NCI-H524 (cell line): ENCODE data around the gene TFEB.
"Not testable (repeated sequence)": the region's sequence is repeated elsewhere in the genome, so short reads cannot be mapped to it uniquely, and the experiment has no call there.

ENCODE experiments used
- DNase-seq, 2 experiments: peaks; one replicate each; lab custom pipeline; 2025; lab: John Stamatoyannopoulos, UW

Gene TFEB

DNA sequence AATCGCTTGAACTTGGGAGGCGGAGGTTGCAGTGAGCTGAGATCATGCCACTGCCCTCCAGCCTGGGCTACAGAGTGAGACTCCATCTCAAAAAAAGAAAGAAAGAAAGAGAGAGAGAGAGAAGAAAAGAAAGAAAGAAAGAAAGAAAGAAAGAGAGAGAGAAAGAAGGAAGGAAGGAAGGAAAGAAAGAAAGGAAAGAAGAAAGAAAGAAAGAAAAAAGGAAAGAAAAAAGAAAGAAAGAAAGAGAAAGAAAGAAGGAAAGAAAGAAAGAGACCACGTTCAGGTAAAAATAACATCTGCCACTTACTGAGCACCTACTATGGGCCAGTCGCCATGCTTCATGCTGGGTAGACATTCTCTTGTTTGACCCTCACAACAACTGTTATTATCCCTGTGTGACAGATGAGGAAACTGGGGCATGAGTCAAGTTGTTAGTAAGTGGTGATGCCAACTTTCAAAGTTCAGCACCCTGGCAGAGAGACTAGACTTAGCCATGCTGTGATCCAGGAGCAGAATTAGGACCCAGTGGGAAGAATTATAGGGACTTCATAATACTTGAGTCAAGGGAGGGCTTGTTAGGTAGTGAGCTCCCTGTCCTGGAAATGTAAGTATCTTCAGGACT lies 30.7 kb upstream of the TFEB start:
- not testable (repeated sequence) for DNase-seq

DNA sequence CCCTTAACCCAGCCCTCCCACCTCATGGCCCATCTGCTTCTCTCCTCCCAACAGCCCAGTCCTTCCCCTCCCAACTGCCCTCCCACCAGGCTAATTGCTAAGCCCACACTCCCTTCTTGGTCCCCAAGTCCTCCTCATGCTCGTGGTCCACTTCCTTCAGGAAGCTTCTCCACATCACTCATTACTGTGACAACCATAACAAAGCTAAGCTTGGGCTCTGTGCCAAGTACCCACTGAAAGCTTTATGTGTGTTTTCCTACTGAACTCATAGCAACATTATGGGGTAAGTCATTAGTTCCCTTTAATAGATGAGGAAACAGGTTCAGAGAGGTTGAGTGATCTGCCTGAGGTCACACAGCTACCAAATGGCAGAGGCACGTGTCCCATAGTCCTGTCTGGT lies 28.1 kb upstream of the TFEB start:
- no peak for DNase-seq

DNA sequence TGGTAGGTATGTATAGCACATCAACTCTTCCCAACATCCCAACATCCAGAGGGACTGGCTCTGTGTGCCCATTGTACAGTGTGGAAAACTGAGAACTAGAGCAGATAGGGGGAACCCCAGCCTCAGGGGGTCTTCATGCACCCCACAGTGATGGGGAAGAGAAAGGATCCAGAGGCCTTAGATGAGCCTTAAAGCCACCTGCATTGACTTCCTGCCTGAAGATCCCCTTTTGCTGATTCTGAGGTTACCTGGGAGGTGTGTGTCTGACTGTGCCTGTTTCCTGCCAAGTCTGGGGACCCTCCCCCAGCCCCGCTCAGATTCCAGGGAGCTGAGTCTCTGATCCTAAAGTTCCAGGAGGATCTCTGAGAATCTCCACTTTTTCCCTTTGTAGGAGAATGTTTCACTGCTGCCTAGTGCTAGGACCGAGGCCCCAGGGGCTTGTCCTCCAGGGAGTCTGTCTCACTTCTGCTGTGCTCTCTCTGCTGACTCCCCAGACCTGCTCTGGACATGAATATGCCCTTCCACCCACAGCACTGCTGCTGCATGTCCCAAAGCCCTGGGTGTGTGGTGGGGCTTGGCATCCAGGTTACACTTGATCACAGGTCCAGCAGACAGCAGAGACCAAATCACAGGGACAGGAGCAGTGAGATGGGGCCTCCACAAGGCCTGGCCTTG lies 24.6 kb upstream of the TFEB start:
- no peak for DNase-seq

DNA sequence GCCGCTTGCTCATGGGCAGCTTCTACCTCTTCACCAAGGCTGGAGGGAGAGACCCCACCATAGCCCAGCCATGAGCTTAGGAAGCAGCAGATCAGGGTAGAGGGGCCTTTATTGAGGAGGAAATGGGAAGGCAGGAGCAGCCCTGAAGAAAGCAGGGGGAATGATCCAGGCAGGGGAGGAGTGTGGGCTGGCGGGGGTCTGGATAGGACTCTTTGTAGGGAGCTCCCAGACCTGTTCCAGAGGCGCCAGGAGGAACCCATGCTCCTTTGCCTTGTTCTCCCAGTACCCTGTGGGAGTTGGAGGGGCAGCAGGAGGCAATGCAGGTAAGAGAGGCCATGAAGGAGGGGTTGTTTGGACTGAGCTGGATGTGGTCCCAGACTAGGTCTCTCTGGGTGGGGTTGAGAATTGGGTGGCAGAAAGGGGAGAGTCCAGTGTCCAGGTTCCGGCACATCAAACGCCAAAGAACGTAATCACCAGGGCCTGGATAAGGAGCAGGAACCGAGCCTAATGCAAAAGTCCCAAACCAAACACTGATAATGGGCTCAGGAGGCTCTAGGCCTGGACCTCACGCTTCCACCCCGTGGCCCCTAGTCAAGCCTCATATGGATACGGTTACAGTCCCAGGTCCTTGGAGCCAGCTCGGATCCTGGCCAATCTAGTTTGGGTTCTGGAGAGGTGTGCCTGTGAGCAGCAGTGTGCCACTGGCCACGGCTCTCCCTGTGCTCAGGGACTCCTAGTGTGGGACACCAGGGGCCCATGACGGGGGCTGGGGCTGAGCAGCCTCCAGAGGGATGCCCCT lies 23.9 kb upstream of the TFEB start:
- DNase-seq, result no peak

DNA sequence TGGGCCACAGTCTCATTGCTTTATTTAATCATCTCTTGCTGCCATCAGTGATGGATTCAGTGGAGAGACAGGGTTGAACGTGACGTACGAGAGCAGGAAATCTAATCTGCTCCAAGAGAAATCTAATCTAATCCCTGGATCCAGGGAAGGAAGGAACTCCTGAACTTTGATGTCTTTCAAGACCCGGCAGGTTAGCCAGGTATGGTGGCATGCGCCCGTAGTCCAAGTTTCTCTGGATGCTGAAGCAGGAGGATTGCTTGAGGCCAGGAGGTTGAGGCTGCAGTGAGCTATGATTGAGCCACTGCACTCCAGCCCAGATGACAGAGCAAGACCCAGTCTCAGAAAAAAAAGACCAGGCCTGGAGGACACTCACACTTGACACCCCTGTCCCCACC lies 23.2 kb upstream of the TFEB start:
- no peak for DNase-seq

DNA sequence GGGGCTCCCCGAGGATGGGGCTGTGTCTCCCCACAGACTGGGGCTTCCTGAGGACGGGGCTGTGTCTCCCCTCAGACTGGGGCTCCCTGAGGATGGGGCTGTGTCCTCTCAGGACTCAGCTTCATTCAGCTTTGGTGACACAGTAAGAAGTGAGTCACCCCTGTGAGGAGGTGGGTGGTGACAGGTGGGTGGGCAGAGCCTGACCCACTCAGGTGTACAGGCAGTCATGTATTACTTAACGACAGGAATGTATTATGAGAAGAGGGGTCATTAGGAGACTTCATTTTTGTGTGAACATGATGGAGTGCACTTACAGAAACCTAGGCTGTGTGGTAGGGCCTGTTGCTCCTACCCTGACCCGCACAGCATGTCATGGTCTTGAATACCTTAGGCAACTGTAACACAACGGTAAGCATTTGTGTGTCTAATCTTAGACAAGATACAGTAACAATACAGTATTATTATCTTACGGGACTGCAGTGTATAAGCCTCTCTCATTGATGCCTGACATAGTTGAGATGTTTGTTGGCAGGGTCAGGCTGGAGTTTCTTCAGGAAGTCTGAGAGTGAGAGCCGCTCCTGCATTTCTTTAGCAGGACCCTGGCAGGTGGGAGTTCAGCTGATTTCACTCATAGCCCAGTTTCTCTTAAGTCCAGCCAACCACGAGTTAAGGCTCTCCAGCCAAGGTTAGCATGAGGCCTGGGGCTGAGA lies 22.7 kb upstream of the TFEB start:
- no peak for DNase-seq

DNA sequence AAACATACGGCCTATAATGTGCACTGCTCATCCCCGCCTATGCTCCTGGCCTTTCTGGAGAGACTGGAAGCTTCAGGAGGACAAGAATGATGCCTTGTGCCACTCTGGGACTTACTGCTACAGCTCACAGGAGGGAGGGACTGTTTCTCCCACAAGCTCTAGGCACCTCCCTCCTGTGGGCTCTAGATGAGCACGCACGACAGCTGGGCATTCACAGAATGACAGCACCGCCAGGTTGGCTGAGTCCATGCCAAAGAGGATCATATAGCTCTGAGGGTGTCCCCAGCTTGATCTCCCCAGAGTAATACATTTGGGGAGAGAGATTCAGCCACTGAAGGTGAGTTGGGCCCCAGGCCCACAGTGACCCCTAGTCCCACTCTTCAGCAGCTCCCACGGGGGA lies 21.9 kb upstream of the TFEB start:
- DNase-seq, result peak; percentile 17 to 69

DNA sequence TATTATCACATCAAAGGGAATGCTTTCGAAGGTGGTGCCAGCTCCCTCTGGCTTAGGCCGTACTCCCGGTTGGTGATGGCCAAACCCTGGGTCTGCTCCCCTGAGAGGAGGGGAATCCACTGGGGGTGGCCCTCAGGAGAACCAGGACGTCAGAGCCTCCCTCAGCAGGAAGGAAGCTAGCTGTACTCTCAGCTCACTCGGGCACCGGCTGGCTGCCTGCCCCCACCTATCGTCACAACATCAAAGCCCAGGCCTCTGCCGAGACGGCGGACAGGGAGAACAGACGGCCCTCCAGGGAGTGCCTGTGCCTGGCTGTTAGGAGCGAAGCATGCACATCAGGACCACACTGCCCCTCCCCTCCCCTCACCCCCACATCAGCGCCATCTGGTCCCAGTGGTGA lies 20.9 kb upstream of the TFEB start:
- DNase-seq, result no peak

DNA sequence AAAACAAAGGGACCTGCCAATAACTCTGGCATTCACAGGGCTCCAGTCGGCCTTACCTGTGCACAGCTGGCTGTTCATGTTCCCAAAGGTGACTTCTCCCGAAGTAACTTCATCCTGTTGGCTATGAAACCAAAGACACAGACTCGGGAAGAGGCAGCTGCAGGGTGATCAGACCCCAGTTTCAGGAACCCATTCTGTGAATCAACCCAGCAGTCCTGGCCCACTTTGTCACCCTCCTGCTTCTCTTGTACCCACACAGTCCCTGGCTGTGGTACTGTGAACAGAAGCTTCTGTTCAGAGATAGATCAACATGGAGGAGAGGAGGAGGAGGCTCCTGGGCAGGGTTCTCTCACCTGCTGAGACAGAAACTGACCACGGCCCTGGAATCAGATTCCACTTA lies 20.5 kb upstream of the TFEB start:
- DNase-seq, result no peak

DNA sequence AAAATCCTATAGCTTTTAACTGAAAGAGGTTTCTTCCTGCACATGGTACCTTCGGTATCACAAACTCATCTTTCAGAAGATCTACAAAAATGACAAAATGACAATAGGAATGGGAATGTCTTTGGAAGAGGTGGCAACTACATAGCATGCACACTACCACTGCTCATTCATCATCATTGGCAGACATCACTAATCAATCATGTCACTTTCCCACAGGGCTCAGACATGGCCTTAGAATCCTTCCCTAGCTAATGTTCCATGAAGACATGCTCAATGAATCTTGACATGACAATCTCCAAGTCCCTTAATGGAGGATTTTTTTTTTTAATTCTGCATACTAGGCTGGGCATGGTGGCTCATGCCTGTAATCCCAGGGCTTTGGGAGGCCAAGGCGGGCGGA lies 15.0 kb upstream of the TFEB start:
- DNase-seq, result no peak

DNA sequence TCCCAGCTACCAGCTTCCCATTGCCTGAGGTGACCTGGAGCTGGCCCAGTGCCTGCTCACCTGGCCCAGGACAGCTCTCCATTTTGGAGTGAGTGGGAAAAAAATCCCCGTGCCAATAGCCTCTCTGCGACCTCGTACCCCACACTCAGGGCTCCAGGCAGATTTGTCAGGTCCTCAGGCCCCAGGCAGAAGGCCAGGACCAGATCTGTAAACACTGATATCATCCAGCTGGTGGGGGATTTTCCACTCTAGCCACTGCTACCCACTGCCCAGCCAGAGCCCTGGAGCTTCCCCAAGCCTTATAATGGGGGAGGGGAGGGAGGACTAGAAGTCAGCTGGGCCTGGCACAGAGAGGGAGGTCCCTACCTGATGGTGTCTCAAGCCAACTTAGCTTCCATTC lies 13.1 kb upstream of the TFEB start:
- no peak for DNase-seq

DNA sequence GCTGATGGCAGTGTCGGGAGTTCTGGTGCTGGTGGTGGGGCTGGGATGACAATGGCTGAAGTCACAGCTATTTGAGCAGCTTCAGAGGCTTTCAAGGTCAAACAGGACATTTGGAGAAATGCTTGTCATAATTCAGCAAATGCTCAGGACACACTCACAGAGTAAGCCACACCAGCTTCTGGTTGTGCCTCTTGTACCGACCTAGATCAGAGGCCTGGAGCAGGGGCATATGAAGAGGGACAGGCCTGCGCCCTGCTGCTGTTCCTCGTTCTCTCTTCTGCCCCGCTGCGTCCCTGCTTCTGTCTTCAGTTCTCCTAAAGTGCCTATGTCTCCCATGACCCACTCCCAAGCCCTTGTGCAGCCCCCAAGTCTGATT lies 12.7 kb upstream of the TFEB start:
- DNase-seq, result no peak

DNA sequence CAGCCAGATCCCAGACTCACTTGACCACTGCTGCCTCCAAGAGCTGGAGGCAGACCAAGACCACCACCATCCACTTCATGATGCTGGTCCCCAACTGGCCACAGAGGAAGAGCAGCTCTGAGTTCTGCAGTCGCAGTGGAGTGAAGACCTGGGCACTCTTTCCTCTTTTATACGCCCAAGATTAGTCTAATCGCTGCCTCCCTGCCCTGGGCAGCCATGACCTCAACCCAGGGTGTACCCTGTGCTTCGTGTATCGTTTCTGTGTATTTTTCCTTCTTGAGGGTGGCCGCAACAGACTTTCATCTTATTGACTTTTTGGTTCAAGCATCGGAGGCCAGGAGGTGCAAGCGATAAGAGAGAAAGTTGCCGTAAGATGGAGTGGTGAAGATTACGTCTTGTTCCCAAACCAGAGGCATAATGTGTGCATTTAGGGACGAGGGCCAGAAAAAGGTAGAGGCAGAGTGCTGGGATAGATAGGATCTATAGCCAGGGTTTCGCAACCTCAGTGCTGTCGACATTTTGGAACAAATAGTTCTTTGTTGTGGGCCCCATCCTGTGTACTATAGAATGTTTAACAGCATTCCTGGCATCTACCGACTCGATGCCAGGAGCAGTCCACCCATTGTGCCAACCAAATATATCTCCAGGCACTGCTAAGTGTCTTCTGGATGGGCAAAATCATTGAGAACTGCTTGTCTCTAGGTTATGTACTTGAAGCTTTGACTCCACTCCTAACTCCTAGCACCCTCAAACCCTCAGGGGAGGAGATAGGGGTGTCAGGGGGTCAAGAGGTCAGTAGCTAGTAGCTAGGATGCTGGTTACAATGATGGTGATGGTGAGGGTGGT lies 12.1 kb upstream of the TFEB start, which contains the start of gene PGC:
Gene PGC (minus strand): TSS at position 142 of the 846 bp plus-strand sequence. CDS start 63 bp downstream, at position 79.
- no peak for DNase-seq

DNA sequence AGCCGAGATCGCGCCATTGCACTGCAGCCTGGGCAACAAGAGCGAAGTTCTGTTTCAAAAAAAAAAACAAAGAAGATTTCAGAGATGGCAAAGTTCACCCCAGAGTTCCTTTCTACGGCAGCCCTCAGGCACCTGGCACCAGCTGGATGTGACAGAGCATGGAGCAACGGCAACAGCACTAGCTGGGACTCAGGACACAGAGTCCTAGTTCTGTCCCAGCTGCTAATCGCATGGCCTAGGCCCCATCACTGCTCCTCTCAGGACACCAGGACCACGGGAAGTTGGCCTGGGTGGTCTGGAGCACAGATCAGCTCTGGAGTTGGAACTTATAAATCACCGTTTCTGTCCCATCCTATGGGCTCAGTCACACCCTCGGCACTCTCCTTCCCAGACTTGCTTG lies 10.7 kb upstream of the TFEB start:
- no peak for DNase-seq

DNA sequence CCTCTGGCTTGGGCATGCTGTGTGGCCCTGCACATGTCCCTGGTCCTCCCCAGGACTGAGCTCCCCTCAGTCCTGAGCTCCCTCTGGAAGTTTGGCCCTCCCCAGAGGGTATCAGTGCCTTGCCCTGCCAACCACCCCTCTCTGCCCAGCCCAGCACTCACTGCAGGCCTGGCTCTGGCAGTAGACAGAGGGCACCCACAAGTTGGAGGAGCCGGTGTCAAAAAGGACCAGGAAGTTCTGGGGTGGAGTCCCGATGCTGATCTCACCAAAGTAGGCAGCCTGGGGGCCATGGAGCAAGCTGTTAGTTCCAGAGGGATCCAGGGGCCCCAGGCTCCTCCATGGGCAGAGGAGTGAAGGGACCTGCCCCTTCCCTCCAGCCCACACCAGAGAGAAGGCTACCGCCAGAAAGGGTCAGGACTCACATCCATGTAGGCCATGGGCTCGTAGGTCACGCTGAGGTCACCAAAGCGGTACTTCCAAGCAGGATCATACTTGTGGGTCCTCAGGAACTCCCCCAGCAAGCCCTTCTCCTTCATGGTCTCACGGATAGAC lies 8.9 kb upstream of the TFEB start:
- no peak for DNase-seq

DNA sequence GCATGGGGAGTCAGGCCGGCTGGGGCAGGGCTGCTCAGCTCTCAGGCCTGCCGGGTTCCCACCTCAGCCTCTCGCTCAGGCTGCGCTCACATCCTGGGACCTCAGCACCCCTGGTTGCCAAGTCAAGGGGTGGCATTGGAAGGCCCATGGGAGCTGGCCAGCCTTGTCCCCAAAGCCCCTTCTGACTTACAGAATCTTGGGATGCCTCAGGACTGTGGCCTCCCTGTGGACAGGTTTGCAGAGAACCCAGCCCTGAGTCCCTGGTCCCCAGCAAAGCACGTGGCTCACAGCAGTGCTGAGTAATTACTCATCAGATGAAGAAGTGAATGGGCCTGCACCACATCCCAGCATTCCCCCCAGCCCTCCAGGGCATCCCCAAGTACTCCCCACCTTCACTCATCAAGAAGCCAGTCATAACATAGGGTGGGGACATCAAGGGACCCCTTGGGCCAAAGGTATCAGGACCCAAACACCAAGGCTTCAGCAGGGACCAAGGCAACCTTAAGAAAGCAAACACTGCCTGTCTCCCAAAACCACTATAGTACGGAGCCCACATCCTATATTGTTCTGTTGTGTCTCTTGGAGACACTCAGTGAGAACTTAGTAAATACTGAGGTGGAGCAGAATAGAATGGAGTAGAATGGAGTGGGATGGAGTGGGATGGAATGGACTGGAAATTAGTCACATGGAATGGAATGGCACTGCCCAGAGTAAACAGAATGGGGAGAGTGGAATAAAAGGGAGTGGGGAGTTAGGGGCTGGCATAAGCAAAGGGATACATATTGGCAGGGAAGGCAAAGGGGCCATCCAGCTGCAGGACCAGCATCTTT lies 8.2 kb upstream of the TFEB start:
- no peak for DNase-seq

DNA sequence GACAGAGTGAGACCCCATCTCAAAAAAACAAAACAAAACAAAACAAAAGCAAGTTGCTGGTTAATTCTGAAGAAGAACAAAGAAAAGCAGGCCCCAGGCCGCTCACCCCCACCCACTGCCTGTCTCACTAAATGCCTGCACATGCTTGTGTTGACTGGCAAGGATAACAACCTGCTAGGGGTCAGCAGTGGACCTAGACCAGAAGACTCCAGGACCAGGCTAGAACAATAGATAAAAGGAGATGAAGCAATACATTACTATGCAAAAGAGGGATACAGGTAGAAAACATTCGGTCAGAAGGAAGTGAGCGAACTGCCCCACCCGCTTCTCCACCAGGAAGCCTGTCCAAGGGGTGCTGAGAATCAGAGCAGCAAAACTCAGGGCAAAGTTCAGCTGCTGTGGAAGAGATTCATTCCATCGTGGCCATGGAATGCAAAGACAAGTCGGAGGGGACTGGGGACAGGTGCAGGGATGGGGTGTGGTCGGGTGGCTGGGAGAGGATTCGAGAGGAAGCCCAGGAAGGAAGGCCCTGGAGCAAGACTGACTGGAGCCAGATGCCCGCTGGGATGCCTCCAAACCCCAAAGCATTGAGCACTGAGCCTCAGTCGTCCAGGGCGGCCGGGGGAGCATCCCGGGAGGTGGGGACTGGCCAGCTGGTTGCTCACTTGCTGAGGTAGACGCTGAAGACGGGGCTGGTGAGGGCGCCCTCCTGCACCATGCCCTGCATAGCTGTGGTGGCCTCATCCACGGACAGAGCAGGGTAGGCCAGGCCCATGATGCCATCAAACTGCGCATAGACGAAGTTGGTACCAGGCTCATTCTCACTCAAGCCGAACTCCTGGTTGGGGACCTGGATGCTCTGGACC lies 6.5 kb upstream of the TFEB start:
- DNase-seq, result no peak

DNA sequence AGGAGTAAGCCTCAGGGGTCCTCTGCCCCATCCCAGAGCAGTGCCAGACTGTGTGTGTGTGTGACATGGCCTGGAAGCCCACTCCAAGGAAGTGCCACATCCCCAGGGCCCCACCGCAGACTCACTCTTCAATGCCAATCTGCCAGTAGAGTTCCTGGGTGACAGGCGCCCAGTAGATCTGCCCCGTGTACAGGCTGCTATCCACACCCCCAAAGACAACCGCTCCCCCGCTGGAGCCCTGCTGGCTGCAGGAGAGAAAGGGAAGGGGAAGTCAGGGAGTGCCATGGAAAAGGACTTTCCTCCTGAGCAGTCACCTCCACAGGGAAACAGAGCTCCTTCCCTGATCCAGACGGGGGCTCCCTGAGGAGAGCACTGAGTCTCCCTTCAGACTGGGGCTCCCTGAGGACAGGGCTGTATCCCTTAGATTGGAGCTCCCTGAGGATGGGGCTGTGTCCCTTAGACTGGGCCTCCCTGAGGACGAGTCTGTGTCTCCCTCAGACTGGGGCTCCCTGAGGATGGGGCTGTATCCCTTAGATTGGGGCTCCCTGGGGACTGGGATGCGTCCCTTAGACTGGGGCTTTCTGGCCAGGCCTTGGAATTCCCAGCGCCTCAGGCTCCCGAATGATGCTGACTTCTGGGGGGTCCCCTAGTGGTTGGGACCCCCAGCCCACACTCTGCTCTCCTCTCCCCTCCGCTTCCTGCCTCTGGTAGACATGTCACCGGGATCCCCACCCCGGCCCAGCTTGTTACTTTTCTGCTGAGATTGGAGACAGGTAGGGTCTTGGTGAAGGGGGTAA lies 5.2 kb upstream of the TFEB start:
- no peak for DNase-seq

DNA sequence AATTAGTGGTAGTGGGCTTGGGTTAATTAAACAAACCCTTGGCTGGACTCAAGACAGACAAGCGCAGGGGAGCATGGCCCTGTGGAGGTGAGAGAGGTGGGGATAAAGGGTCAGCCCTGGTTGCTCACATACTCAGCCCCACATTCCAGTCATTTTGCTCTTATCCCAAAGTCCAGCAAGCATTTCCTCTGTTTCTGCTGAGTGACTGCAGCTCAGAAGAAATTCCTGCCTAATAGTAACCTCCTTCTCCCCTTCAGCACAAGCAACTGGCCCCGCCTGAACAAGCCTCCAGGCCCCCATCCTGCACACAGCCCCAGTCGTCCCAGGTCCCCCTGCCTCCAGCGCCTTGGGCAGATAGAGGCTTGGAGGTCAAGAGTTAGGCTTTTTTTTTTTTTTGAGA lies 3.6 kb upstream of the TFEB start:
- no peak for DNase-seq
